SK-MEL-5 (cell line): ENCODE data around the gene PYGB. TPM values are rescaled to one million over a fixed set of nuclear protein-coding genes. Genes with fewer than 3 reads are reported as not detected.

Experiments
- DNase-seq: peaks from one replicate; pipeline ENCODE4 v3.0.0-alpha.2; 2016; ENCODE audit warnings: low read depth, low spot score
- in situ Hi-C: cut with HindIII; loops from 2 replicates; pipeline ENCODE4 v1.10.0; 2016; ENCODE audit warnings: low sequenced_read_pairs, high pct_unique_total_duplicates, low pct_unique_long_range_greater_than_20kb
- small RNA-seq, 2 experiments: library from RNA; depleted of rRNA; stranded (forward); fragments of <200 nt; gene quantifications; one replicate each; pipeline ENCODE3, GENCODE V24; 2014
- total RNA-seq: library from RNA; depleted of rRNA; stranded (reverse); fragments of >200 nt; shearing (Covaris generic); gene quantifications from 2 replicates; pipeline ENCODE4 v1.2.3, GENCODE V29; 2014; rRNA removed

PYGB gene
- total RNA-seq, 1 experiment from 2014 or later, result 446 TPM

DNA sequence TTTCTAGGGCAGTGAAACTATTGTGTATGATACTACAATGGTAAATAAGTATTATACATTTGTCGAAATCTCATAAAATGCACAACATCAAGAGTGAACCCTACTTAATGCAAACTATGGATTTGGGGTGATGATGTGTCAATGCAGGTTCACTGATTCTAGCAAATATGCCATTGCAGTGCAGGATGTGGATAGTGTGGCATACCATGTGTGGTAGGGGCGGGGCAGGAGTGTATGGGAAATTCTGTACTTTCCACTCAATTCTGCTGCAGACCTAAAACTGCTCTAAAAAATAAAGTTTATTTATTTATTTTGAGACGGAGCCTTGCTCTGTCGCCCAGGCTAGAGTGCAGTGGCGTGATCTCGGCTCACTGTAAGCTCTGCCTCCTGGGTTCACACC is 98.5 kb downstream of the PYGB start:
- no peak for DNase-seq
- in situ Hi-C loops, result no loop called here

Small RNAs within 50 kb of the gene (small RNA-seq; reads per million reads assigned to genes)
- 0 reads per million in 2 experiments for gene AL035252.4
- gene AL121772.2, result 0 to 0.05 reads per million in 2 experiments
- gene RF00019, result 0 reads per million in 2 experiments

Other genes starting within 250 kb of the PYGB start
- gene ACSS1, start 189.9 kb upstream of the PYGB start, total RNA-seq, result 9.8 and 10.0 TPM in 2 replicates
- not detected in 2 replicates for gene VSX1, start 165.9 kb upstream of the PYGB start, total RNA-seq
- gene ENTPD6, start 52.4 kb upstream of the PYGB start, total RNA-seq, result 236 and 241 TPM in 2 replicates
- 50.5 and 56.7 TPM in 2 replicates for gene ABHD12, start 142.8 kb downstream of the PYGB start, total RNA-seq
- gene GINS1, start 159.6 kb downstream of the PYGB start, total RNA-seq, result 14.8 and 15.3 TPM in 2 replicates